ENCODE results near the gene SYNPO.

SYNPO gene

DNA sequence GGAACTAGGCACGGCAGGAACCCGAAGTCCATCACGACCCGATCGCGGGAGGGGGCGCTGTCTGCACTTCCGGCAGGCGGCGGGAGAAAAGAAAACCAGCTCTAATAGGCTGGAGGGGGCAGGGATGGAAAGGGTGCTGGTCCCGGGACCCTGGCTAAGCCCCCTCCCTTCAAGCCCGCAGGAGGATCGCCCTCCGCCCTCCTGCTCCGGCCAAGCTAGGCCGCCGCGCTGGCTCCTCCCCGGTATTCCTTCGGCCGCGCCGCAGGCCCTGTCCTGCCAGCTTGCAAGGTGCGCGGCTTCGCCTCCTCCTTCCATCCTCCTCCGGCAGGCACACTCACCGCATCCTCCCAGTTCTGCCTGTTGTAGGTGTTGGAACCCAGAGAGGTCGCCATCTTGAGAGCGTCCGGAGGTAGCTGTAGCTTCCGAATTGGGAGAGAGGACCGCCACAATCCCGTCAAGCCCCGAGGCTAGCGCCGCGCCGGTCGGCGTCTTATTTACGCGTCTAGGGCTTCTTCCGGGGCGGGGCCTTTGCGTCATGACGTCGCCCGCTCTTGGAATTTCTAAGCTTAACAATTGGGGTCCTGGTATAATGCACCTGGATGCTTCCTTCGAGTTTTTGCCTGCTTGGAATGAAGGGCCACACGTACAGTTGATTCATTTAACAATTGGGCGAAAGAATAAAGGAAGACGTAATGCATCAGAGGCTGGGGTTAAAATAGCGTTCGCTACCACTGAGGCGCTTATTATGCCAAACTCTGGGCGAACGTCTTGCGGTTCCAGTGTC, 60.3 kb downstream of the SYNPO start, which contains the start of gene RBM22:
TSS of gene RBM22 (minus strand) at position 469 of the 784 bp plus-strand sequence. CDS start at position 392, 77 bp downstream.
- peak; percentile 72 for DNase-seq

DNA sequence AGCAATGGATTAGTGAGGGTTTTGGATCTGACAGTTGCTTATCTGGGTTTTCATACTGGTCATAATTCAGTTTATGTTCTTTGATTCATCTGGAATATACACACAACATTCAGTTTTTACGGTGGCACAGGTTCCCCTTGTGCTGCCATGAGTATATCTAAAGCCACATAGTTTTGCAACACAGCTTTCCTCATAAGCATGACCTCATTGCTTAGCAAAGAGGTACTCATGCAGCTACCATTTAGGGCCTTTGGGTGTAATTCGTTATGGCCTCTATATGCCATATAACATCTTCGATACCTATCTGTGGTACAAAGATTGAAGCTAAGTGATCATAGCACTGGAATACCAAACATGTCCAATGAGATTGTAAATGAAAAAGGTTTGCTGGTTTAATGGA, 63.3 kb downstream of the SYNPO start:
- DNase-seq = no peak

DNA sequence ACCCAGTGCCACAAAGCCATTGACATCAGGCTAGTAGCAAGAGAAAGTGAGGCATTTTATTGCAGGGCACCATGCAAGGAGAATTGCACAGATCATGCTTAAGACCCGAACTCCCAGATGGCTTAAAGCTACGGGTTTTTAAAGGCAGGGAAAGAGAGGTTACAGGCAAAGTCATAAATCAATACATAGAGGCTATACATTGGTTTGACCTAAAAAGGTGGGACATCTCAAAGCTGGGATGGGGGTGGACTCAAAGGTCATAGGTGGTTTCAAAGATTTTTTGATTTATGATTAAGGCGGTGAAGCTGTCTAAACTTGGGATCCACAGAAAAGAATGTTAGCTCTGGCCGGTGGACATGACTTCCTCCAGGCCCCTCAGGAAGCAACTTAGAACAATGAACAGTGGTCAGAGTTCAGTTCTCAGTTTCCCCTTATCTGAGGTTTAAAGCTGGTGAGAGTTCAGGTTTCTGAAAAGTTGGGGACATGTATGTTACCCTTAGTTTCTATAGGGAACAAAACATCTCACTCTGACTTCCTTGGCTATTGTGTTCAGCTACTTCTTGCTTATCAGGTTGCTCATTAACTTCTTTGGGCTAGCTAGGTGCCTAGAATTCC, 66.4 kb downstream of the SYNPO start:
- no peak for DNase-seq
